CD4-positive, alpha-beta T cell treated with Interleukin-2 at 100 ng/mL for 4 hours (primary cell): Measurements from ENCODE around the gene SNCB.
"Not testable (repeated sequence)": the region's sequence is repeated elsewhere in the genome, so short reads cannot be mapped to it uniquely, and the experiment has no call there.

Experiments
- DNase-seq: peaks from one replicate; pipeline ENCODE4 v3.0.0-alpha.2; 2020; ENCODE audit warnings: low spot score

Gene SNCB

GRCh38 chr5:176621661-176622079 lies 8.7 kb downstream of the SNCB start:
- DNase-seq = no peak

- no peak for DNase-seq
Observed at GRCh38 chr5:176620333-176620981, 9.9 kb downstream of the SNCB start.

GRCh38 chr5:176619569-176620332 lies 10.6 kb downstream of the SNCB start:
- DNase-seq = no peak

- peak; percentile 74 for DNase-seq
Observed at GRCh38 chr5:176619203-176619568, 11.1 kb downstream of the SNCB start.

GRCh38 chr5:176618783-176619182 lies 11.6 kb downstream of the SNCB start:
- DNase-seq = no peak

GRCh38 chr5:176616511-176616910 lies 13.8 kb downstream of the SNCB start:
- no peak for DNase-seq

GRCh38 chr5:176614805-176615478 lies 15.4 kb downstream of the SNCB start:
- no peak for DNase-seq

GRCh38 chr5:176612855-176613254 lies 17.5 kb downstream of the SNCB start:
- DNase-seq = no peak

GRCh38 chr5:176612008-176612407 lies 18.3 kb downstream of the SNCB start:
- DNase-seq = no peak

- DNase-seq = peak; percentile 46
Observed at GRCh38 chr5:176611435-176611834, 18.9 kb downstream of the SNCB start.

GRCh38 chr5:176610435-176610773 lies 19.9 kb downstream of the SNCB start:
- DNase-seq = no peak

- peak; percentile 39 for DNase-seq
Observed at GRCh38 chr5:176609724-176610434, 20.5 kb downstream of the SNCB start, which contains the start of gene GPRIN1. Gene GPRIN1, minus strand, starts transcription at chr5:176610156. Its CDS starts 10,322 bp downstream, at chr5:176599834.

GRCh38 chr5:176608937-176609723 lies 21.2 kb downstream of the SNCB start:
- peak; percentile 10 for DNase-seq

- no peak for DNase-seq
Observed at GRCh38 chr5:176608142-176608705, 22.1 kb downstream of the SNCB start.

- DNase-seq = no peak
Observed at GRCh38 chr5:176606875-176607274, 23.5 kb downstream of the SNCB start.

GRCh38 chr5:176606032-176606431 lies 24.3 kb downstream of the SNCB start:
- no peak for DNase-seq

- DNase-seq = no peak
Observed at GRCh38 chr5:176603091-176603490, 27.2 kb downstream of the SNCB start.

- no peak for DNase-seq
Observed at GRCh38 chr5:176601901-176602482, 28.3 kb downstream of the SNCB start.

GRCh38 chr5:176599749-176600430 lies 30.4 kb downstream of the SNCB start:
- DNase-seq = not testable (repeated sequence)
